HCT116 (cell line): ENCODE data around the gene DLG2. TPM values are rescaled to one million over a fixed set of nuclear protein-coding genes. Genes with fewer than 3 reads are reported as not detected.

Experiments used
- ATAC-seq: fragments of 200-7000 bp; cut with Tn5 transposase; 2 replicates; pipeline ENCODE4 v1.9.1; 2020; ENCODE audit warnings: mild to moderate bottlenecking, moderate library complexity
- BruUV-seq: library from RNA; stranded (reverse); fragments of 400-500 nt; replicated peaks from 2 replicates; lab custom pipeline; 2021; lab: Mats Ljungman, UMichigan
- CTCF ChIA-PET: fragments of 300-600 bp; sonication (Branson Sonifier 250); formaldehyde crosslinking; loops from one replicate; lab custom pipeline; 2021; ENCODE audit warnings: antibody characterized with exemption; lab: Charles Lee
- POLR2A ChIA-PET: fragments of 300-600, 350-600 bp; sonication (Branson Sonifier 250); formaldehyde crosslinking; loops from one replicate; lab custom pipeline; 2021; ENCODE audit warnings: antibody characterized with exemption; lab: Charles Lee
- RAD21 ChIA-PET, 2 experiments: fragments of 300-600 bp; sonication (Branson Sonifier 250); formaldehyde crosslinking; loops; one replicate each; lab custom pipeline; 2023; ENCODE audit warnings: low total read pairs in 2 of 2; ENCODE audit not compliant: uncharacterized antibody in 2 of 2, unreplicated experiment in 2 of 2, low non-redundant PET in 1 of 2; lab: Charles Lee
- DNase-seq: peaks from one replicate; pipeline ENCODE4 v3.0.0-alpha.2; 2010; ENCODE audit warnings: low read depth, low spot score
- H2AFZ ChIP-seq: fragments of 200-600 bp; shearing (Covaris generic), sonication (generic); 2 replicates; pipeline ENCODE4 v1.6.1; 2017; ENCODE audit warnings: low read depth, mixed run types, mixed read lengths, antibody characterized with exemption, low read length; ENCODE audit not compliant: poor library complexity, severe bottlenecking
- H3K27ac ChIP-seq: 2 replicates; pipeline ENCODE4 v1.5.1; 2012; ENCODE audit warnings: low read depth, low read length
- H3K27me3 ChIP-seq: fragments of 200-600 bp; sonication (generic); 2 replicates; pipeline ENCODE4 v1.6.1; 2016; ENCODE audit warnings: mixed run types, low read length, mixed read lengths; ENCODE audit not compliant: insufficient read depth
- H3K36me3 ChIP-seq, 2 experiments: fragments of 200-500 bp in 1 of 2; fragments of 200-600 bp in 1 of 2; sonication (Bioruptor generic) in 1 of 2; sonication (generic) in 1 of 2; 2 replicates each; pipeline versions ENCODE4 v1.5.1 to v1.6.1; 2014 to 2016; ENCODE audit warnings: low read length in 2 of 2, inconsistent platforms in 1 of 2, mixed read lengths in 1 of 2, mixed run types in 1 of 2; ENCODE audit not compliant: insufficient read depth in 2 of 2, control insufficient read depth in 1 of 2
- H3K4me1 ChIP-seq, 2 experiments: fragments of 200-600 bp in 1 of 2; sonication (generic) in 1 of 2; 2 replicates each; pipeline versions ENCODE4 v1.5.1 to v1.6.1; 2012 to 2017; ENCODE audit warnings: low read length in 2 of 2, inconsistent platforms in 1 of 2, mild to moderate bottlenecking in 1 of 2, mixed read lengths in 1 of 2, mixed run types in 1 of 2, moderate library complexity in 1 of 2; ENCODE audit not compliant: insufficient read depth in 2 of 2, control insufficient read depth in 1 of 2
- H3K4me2 ChIP-seq: fragments of 200-600 bp; sonication (generic); 2 replicates; pipeline ENCODE4 v1.6.1; 2017; ENCODE audit warnings: mixed run types, low read length, mixed read lengths
- H3K4me3 ChIP-seq, 2 experiments: fragments of 200-600 bp in 1 of 2; sonication (generic) in 1 of 2; replicated peaks in 1 of 2; 2 replicates each; pipeline ENCODE4 v1.5.1; 2011 to 2016; ENCODE audit warnings: low read length in 2 of 2, control low read depth in 1 of 2, low read depth in 1 of 2, mild to moderate bottlenecking in 1 of 2, mixed read lengths in 1 of 2, mixed run types in 1 of 2
- H3K79me2 ChIP-seq: fragments of 200-600 bp; sonication (generic); 2 replicates; pipeline ENCODE4 v1.6.1; 2017; ENCODE audit warnings: mild to moderate bottlenecking, mixed run types, low read length, moderate library complexity, mixed read lengths; ENCODE audit not compliant: insufficient read depth
- H3K9ac ChIP-seq: fragments of 200-600 bp; sonication (generic); 2 replicates; pipeline ENCODE4 v1.6.1; 2016; ENCODE audit warnings: low read length, mixed read lengths
- H3K9me2 ChIP-seq: fragments of 200-600 bp; sonication (generic), shearing (Covaris generic); 2 replicates; pipeline ENCODE4 v1.6.1; 2017; ENCODE audit warnings: mixed run types, mild to moderate bottlenecking, moderate library complexity; ENCODE audit not compliant: insufficient read depth
- H3K9me3 ChIP-seq, 2 experiments: fragments of 200-500 bp in 1 of 2; fragments of 200-600 bp in 1 of 2; sonication (Bioruptor generic) in 1 of 2; sonication (generic) in 1 of 2; 2 replicates each; pipeline ENCODE4 v1.6.1; 2014 to 2017; ENCODE audit warnings: low read length in 2 of 2, mixed read lengths in 2 of 2, inconsistent platforms in 1 of 2, low read depth in 1 of 2, mild to moderate bottlenecking in 1 of 2, mixed run types in 1 of 2, moderate library complexity in 1 of 2; ENCODE audit not compliant: control insufficient read depth in 1 of 2, insufficient read depth in 1 of 2
- H4K20me1 ChIP-seq: fragments of 200-600 bp; sonication (generic), shearing (Covaris generic); 2 replicates; pipeline ENCODE4 v1.6.1; 2017; ENCODE audit warnings: mixed run types, mild to moderate bottlenecking, moderate library complexity; ENCODE audit not compliant: insufficient read depth
- CBX3 ChIP-seq: IDR thresholded peaks from 2 replicates; pipeline ENCODE4 v1.6.1; 2012; ENCODE audit warnings: low read depth
- CEBPB ChIP-seq: IDR thresholded peaks from 2 replicates; pipeline ENCODE4 v1.6.1; 2012; ENCODE audit warnings: low read depth
- EGR1 ChIP-seq: IDR thresholded peaks from 2 replicates; pipeline ENCODE4 v1.6.1; 2012; ENCODE audit warnings: low read depth
- ELF1 ChIP-seq: IDR thresholded peaks from 2 replicates; pipeline ENCODE4 v1.6.1; 2012; ENCODE audit warnings: low read depth, borderline replicate concordance
- EZH2 ChIP-seq: fragments of 200-600 bp; sonication (generic); IDR thresholded peaks from 2 replicates; pipeline ENCODE4 v1.6.1; 2017; ENCODE audit warnings: antibody characterized with exemption, mixed run types
- EZH2phosphoT487 ChIP-seq: fragments of 200-600 bp; IDR thresholded peaks from 2 replicates; pipeline ENCODE4 v1.6.1; 2018; ENCODE audit warnings: antibody characterized with exemption, borderline replicate concordance
- POLR2A ChIP-seq: IDR thresholded peaks from 2 replicates; pipeline ENCODE4 v1.7.0; 2011; ENCODE audit warnings: borderline replicate concordance; ENCODE audit not compliant: insufficient read depth, insufficient read length; ENCODE audit errors: extremely low read depth
- SIN3A ChIP-seq: IDR thresholded peaks from 2 replicates; pipeline ENCODE4 v1.6.1; 2012; ENCODE audit warnings: low read depth
- SP1 ChIP-seq: IDR thresholded peaks from 2 replicates; pipeline ENCODE4 v1.6.1; 2012; ENCODE audit warnings: low read depth
- SRF ChIP-seq: IDR thresholded peaks from 2 replicates; pipeline ENCODE4 v1.6.1; 2012; ENCODE audit warnings: low read depth
- ZFX ChIP-seq: fragments of 450-650 bp; IDR thresholded peaks from 2 replicates; pipeline ENCODE4 v1.6.1; 2017
- intact Hi-C: fragments of 100-400 bp; cut with micrococcal nuclease; formaldehyde crosslinking; loops from 2 replicates; pipeline ENCODE4 v1.10.0; 2022
- total RNA-seq: library from RNA; stranded (reverse); gene quantifications from one replicate; pipeline ENCODE4 v1.2.1, GENCODE V29; 2021; ENCODE audit not compliant: unreplicated experiment
- TF ChIP-seq, protein P1 (sequence below): IDR thresholded peaks from 2 replicates; pipeline ENCODE4 v1.6.1; 2012
- TF ChIP-seq, protein P2 (sequence below): IDR thresholded peaks from 2 replicates; pipeline ENCODE4 v1.6.1; 2012
- TF ChIP-seq, protein P3 (sequence below): IDR thresholded peaks from 2 replicates; pipeline ENCODE4 v1.6.1; 2012; ENCODE audit warnings: low read depth
- TF ChIP-seq, protein P4 (sequence below): IDR thresholded peaks from 2 replicates; pipeline ENCODE4 v1.6.1; 2011; ENCODE audit warnings: mild to moderate bottlenecking, low read length, moderate library complexity; ENCODE audit not compliant: insufficient replicate concordance; ENCODE audit errors: extremely low read depth

DLG2 gene
- total RNA-seq, 1 experiment from 2014 or later: 2.4 TPM

DNA sequence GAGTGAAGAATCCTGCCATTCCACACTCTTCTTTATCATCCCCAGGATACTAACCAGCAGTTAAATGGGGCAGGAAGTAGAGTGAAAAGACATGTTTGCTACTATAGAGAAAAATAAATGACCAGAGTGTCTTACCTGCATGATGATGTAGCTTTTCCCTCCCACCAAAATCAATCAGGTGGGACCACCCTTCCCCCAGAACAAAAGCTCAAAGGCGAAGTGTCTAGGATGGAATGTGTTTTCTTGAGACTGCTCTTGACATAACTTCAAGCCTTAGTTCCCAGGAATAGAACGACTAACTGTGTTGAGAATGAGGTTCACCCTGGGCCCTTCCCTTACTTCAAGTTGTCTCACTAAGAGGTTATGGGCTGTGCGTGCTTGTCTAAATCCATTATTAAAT, 2001.8 kb downstream of the DLG2 start:
- intact Hi-C loops: no loop called here
- no peak overlapping the region for H2AFZ ChIP-seq
- no TSS peak for BruUV-seq
- TF ChIP-seq, protein P1, sequence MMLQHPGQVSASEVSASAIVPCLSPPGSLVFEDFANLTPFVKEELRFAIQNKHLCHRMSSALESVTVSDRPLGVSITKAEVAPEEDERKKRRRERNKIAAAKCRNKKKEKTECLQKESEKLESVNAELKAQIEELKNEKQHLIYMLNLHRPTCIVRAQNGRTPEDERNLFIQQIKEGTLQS: no peak
- TF ChIP-seq EGR1 (no peak), EZH2 (no peak), SP1 (no peak)
- TF ChIP-seq, protein P2, sequence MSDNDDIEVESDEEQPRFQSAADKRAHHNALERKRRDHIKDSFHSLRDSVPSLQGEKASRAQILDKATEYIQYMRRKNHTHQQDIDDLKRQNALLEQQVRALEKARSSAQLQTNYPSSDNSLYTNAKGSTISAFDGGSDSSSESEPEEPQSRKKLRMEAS: no peak
- TF ChIP-seq, protein P3, sequence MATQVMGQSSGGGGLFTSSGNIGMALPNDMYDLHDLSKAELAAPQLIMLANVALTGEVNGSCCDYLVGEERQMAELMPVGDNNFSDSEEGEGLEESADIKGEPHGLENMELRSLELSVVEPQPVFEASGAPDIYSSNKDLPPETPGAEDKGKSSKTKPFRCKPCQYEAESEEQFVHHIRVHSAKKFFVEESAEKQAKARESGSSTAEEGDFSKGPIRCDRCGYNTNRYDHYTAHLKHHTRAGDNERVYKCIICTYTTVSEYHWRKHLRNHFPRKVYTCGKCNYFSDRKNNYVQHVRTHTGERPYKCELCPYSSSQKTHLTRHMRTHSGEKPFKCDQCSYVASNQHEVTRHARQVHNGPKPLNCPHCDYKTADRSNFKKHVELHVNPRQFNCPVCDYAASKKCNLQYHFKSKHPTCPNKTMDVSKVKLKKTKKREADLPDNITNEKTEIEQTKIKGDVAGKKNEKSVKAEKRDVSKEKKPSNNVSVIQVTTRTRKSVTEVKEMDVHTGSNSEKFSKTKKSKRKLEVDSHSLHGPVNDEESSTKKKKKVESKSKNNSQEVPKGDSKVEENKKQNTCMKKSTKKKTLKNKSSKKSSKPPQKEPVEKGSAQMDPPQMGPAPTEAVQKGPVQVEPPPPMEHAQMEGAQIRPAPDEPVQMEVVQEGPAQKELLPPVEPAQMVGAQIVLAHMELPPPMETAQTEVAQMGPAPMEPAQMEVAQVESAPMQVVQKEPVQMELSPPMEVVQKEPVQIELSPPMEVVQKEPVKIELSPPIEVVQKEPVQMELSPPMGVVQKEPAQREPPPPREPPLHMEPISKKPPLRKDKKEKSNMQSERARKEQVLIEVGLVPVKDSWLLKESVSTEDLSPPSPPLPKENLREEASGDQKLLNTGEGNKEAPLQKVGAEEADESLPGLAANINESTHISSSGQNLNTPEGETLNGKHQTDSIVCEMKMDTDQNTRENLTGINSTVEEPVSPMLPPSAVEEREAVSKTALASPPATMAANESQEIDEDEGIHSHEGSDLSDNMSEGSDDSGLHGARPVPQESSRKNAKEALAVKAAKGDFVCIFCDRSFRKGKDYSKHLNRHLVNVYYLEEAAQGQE: no peak
- POLR2A ChIA-PET: no interaction called here
- H3K36me3 ChIP-seq: no peaks in the 10 kb centered on the region
- RAD21 ChIA-PET: no interaction called here
- H3K27ac ChIP-seq: no peak overlapping the region
- H3K79me2 ChIP-seq: no peaks in the 10 kb centered on the region
- H3K4me1 ChIP-seq: no peaks in the 10 kb centered on the region
- peaks cover 20% of the 10 kb centered on the region for H3K27me3 ChIP-seq
- H4K20me1 ChIP-seq: no peaks in the 10 kb centered on the region
- DNase-seq (no peak), ATAC-seq (no peak)
- CTCF ChIA-PET: no interaction called here
- H3K9me3 ChIP-seq: no peaks in the 10 kb centered on the region
- H3K4me3 ChIP-seq: no peak overlapping the region
- H3K9ac ChIP-seq: no peak overlapping the region
- H3K9me2 ChIP-seq: no peaks in the 10 kb centered on the region
- no peak overlapping the region for H3K4me2 ChIP-seq

DNA sequence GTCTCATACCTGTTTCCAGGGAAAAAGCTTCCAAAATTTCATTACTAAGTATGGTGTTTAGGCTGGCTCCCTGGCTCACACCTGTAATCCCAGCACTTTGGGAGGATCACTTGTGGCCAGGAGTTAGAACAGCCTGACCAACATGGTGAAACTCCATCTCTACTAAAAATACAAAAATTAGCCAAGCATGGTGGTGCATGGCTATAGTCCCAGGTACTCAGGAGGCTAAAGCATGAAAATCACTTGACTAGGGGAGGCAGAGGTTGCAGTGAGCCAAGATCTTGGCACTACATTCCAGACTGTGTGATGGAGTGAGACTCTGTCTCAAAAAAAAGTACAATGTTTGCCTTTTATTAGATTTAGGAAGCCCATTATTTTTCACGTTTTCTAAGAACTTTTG, 2009.5 kb downstream of the DLG2 start:
- Histone ChIP-seq H2AFZ (no peak overlapping the region), H3K4me3 (no peak overlapping the region), H3K36me3 (no peaks in the 10 kb centered on the region), H3K9ac (no peak overlapping the region), H3K4me2 (no peak overlapping the region), H3K27ac (no peak overlapping the region), H3K79me2 (no peaks in the 10 kb centered on the region), H3K4me1 (no peaks in the 10 kb centered on the region), H4K20me1 (no peaks in the 10 kb centered on the region), H3K27me3 (peaks cover 17% of the 10 kb centered on the region; the same call in 1 of the 2 replicates), H3K9me2 (no peaks in the 10 kb centered on the region), H3K9me3 (no peaks in the 10 kb centered on the region)
- no peak for DNase-seq
- RAD21 ChIA-PET: no interaction called here
- POLR2A ChIA-PET: no interaction called here
- BruUV-seq: no TSS peak
- no peak for ATAC-seq
- intact Hi-C loops: no loop called here
- CTCF ChIA-PET: no interaction called here
- no peak for TF ChIP-seq ZFX
- TF ChIP-seq ELF1: no peak
- TF ChIP-seq CBX3: no peak
- TF ChIP-seq SRF: no peak
- TF ChIP-seq POLR2A: no peak
- no peak for TF ChIP-seq EGR1
- TF ChIP-seq, protein P4, sequence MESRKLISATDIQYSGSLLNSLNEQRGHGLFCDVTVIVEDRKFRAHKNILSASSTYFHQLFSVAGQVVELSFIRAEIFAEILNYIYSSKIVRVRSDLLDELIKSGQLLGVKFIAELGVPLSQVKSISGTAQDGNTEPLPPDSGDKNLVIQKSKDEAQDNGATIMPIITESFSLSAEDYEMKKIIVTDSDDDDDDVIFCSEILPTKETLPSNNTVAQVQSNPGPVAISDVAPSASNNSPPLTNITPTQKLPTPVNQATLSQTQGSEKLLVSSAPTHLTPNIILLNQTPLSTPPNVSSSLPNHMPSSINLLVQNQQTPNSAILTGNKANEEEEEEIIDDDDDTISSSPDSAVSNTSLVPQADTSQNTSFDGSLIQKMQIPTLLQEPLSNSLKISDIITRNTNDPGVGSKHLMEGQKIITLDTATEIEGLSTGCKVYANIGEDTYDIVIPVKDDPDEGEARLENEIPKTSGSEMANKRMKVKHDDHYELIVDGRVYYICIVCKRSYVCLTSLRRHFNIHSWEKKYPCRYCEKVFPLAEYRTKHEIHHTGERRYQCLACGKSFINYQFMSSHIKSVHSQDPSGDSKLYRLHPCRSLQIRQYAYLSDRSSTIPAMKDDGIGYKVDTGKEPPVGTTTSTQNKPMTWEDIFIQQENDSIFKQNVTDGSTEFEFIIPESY: no peak
- TF ChIP-seq EZH2phosphoT487: no peak
- TF ChIP-seq SIN3A: no peak
- TF ChIP-seq CEBPB: no peak
